DMS114 treated with DMSO at 0.1 percent for 48 hours (cell line): ENCODE measurements around the gene VRK2.
"Not testable (repeated sequence)": the region's sequence is repeated elsewhere in the genome, so short reads cannot be mapped to it uniquely, and the experiment has no call there.

Experiments used
- DNase-seq: peaks from one replicate; lab custom pipeline; 2025; ENCODE audit not compliant: unreplicated experiment; lab: John Stamatoyannopoulos, UW

The VRK2 gene

GRCh38 chr2:58052978-58053377, 6.4 kb downstream of the VRK2 start:
- DNase-seq, result no peak

GRCh38 chr2:58054264-58054663, 7.7 kb downstream of the VRK2 start:
- no peak for DNase-seq

DNA sequence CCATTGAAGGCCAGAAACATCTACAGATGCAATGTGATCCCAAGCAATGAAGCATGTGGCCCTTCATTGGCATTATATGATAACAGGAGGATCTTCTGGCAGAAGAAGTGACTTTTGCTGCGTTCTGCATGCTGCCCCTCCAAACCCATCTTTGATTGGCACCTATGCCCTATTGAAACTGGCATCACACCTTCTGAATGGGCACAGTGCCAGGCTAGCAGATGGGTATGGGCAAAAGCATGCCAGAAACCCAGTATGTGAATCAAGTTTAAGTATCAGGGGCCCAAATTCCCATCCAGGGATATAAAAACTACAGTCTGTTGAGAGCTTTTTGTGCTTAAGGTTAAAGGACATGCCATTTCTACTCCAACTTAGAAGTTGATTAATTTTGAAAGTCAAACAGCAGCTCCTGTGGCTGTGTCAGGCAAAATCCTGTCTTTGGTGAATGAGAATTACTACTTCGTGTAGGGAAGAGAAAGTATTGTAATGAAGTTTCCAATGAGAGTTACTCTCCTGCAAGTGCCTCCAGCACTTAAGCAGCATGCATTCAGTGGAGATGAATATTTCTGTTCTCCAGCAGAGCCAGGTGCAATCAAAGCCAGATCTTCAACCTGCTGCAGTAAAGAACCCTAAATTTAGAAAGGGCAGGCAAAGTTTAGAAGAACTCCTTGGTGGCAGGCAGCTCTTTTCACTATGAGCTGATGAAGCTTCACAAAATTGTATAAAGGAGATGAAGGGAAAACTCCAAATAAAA, 8.6 kb downstream of the VRK2 start:
- no peak for DNase-seq

DNA sequence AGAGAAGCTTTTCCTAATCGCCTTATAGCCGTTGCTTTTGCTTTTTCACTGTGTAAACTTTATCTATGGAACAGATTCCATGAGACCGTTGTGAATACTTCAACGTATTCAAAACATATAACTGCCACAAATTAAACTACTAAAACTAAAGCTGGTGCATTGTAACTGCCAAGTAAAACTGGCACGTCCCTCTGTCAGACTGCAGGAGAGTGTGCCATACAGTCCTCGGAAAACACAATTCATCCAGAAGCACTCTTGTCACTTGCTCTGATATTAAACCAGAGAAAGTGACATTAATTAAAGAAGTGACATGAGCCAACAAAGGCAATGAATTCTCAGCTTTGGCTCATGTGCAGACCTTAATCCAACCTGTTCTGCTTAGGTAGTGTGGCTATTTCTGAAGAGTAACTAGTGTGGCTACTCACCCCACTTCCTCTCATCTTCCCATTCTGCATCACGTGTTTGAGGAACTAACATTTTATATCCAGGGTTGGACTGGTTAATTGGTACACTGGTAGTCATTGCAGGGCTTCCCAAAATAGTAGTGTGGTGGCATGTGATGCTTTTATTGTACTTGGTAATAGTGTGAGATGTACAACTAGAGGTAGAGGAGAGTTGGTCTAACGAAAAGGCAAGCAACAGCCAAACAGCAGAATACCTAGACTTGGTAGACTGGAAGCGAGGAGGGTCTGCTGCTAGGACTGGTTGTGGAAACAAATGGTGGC, 9.7 kb downstream of the VRK2 start:
- DNase-seq, result no peak

- DNase-seq, result no peak
Observed at GRCh38 chr2:58057707-58058530, 11.3 kb downstream of the VRK2 start.

DNA sequence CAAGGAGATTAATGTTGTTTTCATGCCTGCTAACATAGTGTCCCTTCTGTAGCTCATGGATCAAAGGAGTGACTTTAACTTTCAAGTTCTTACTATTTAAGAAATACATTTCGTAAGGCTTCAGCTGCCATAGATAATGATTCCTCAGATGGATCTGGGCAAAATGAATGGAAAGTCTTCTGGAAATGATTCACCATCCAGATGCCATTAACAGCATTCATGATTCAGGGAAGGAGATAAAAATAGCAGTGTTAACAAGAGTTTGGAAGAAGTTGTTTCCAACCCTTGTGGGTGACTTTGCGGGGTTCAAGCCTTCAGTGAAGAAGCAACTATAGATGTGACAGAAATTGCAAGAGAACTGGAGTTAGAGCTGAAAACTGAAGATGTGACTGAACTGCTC, 17.0 kb downstream of the VRK2 start:
- no peak for DNase-seq

- DNase-seq, result no peak
Observed at GRCh38 chr2:58064086-58064485, 17.5 kb downstream of the VRK2 start.

DNA sequence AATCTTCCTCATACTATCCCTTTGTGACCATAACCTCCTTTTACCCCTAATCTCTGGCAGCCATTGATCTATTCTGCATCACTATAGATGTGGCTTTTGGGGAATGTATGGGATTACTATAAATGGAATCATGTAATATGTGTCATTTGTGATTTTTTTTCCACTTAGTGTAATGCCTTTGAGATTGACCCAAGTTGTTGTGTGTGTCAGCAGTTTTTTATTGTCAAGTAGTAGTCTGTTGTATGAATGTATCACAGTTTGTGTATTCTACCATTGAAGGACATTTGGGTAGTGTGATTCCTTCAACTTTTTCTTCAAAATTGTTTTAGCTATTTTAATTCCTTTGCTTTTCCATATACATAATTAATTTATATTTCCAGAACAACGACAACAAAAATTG, 18.6 kb downstream of the VRK2 start:
- no peak for DNase-seq

DNA sequence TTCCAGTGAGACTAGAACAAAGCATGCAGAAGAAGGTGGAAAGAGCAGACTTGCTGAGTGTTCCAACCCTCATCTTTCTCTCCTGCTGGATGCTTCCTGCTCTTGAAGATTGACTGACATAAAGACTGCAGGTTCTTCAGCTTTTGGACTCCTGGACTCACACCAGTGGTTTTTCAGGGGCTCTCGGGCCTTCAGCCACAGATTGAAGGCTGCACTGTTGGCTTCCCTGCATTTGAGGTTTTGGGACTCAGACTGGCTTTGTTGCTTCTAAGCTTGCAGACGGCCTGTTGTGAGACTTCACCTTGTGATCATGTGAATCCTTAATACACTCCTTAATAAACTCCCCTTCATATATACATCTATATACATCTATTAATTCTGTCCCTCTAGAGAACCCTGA, 20.4 kb downstream of the VRK2 start:
- no peak for DNase-seq

DNA sequence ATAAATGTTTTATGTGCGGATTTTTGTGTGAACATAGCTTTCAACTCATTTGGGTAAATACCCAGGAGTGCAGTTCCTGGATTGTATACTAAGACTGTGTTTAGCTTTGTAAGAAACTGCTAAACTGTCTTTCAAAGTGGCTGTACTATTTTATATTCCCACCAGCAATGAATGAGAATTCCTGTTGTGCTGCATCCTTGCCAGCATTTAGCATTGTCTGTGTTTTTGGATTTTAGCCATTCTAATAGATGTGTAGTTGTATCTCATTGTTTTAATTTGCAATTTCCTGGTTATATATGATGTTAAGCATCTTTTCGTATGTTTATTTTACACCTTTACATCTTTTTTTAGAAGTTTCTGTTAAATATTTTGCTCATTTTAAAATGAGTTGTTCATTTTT, 24.2 kb downstream of the VRK2 start:
- DNase-seq, result no peak

DNA sequence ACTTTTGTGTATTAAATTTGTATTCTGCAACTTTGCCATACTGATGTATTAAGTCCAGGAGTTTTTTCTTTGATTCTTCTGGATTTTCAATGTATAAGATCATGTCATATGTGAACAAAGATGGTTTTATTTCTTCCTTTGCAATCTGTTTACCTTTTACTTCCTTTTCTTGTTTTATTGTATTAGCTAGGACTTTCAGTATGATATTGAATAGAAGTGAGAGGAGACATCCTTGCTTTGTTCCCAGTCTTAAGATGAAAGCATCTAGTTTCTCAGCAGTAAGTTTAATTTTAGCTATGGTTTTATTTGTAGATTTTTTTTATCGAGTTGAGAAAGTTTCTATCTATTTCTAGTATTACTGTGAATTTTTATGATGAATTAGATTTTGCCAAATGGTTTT, 25.5 kb downstream of the VRK2 start:
- DNase-seq, result no peak

- DNase-seq, result no peak
Observed at GRCh38 chr2:58073008-58073407, 26.4 kb downstream of the VRK2 start.

- DNase-seq, result no peak
Observed at GRCh38 chr2:58073751-58074150, 27.1 kb downstream of the VRK2 start.

GRCh38 chr2:58081000-58081399, 34.4 kb downstream of the VRK2 start:
- DNase-seq, result no peak

DNA sequence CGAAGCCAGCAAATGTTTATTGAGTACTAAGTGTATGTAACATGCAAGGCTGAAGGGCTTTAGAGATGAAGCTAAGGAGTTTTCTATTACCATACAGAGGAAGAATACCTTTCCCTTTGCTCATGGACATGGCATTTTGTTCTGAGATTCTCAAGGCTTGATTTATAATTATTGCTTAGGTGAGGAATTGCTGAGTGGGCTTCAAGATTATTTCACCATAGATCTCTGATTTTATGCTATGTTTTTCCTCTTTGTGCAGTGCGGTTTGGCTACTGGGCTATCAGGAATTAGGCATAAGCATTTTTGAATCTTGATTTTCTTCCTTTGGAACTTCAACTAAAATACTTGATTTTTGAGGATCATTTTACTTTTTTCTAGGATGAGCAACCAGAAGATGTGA, 42.5 kb downstream of the VRK2 start:
- no peak for DNase-seq

DNA sequence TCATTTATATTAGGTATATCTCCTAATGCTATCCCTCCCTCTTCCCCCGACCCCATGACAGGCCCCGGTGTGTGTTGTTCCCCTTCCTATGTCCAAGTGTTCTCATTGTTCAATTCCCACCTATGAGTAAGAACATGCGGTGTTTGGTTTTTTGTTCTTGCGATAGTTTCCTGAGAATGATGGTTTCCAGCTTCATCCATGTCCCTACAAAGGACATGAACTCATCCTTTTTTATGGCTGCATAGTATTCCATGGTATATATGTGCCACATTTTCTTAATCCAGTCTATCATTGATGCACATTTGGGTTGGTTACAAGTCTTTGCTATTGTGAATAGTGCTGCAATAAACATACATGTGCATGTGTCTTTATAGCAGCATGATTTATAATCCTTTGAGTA, 46.2 kb downstream of the VRK2 start:
- DNase-seq, result not testable (repeated sequence)

GRCh38 chr2:58097025-58097424, 50.4 kb downstream of the VRK2 start:
- no peak for DNase-seq

DNA sequence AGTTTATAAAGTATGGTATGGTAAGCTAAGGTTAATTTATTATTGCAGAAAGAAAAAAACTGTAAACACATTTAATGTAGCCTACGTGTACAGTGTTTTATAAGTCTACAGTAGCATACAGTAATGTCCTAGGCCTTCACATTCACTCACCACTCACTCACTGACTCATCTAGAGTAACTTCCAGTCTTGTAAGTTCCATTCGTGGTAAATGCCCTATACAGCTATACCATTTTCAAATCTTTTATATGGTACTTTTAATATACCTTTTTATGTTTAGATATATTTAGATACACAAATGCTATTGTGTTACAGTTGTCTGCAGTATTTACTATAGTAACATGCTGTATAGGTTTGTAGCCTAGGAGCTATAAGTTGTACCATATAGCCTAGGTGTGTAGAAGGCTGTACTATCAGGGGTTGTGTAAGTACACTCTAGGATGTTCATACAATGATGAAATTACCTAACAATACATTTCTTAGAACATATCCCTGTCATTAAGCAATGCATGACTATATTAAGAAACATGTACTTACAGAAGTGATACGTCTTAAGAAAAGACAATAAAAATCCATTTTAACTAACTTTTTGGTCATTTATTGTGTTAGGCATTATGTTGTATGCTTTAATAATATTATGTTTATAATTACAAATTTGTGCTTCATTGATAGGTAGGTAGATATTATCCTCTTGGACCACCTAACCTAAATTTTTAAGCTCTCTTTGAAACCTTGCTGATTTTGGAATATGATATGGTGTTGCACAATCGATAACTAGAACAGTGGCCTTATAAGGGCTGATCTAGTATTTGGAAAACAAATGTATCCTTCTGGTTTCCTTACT, 51.9 kb downstream of the VRK2 start:
- no peak for DNase-seq

DNA sequence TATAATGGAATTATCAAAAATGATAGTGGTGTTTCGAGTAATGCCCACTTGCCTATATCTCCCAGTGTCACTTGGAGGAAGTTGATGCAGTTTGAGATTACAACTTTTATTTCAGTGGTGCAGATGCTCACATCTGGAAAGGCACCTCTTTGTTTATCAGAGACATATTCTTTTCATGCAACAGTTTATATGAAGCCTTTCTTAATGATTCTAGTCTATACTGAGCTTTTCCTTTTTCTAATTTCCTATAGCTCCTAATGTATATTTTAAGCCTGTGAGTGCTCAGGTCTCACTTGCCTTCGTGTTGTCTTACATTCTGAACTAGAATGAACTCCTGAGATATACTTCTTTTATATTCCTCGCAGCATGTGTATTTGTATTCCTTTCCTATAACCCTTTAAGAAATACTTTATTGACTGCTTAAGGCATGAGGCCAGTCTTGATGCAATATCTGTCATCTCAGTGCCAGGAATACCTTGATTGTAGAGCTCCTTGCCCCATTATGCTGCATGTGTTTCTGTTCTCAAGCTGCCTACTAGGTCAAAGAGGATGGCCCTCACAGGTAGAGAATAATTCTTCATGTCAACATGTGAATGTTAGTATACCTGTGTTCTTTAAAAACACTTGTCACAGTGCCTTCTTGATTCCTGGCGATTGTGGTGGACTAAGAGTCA, 52.6 kb downstream of the VRK2 start:
- no peak for DNase-seq

GRCh38 chr2:58101500-58101899, 54.9 kb downstream of the VRK2 start:
- no peak for DNase-seq
